SK-N-SH treated with all-trans-retinoic acid at 6 μM for 48 hours (cell line): ENCODE measurements around the gene CLCF1.

Experiments used
- ARNTL ChIP-seq: fragments of 450-650 bp; formaldehyde crosslinking; IDR thresholded peaks from 2 replicates; pipeline ENCODE4 v1.5.0; 2020; ENCODE audit warnings: low read depth, mild to moderate bottlenecking, moderate library complexity, borderline replicate concordance
- BACH2 ChIP-seq: fragments of 250-450 bp; sonication (Bioruptor Pico); IDR thresholded peaks from 2 replicates; pipeline ENCODE4 v1.9.0; 2021; ENCODE audit warnings: mild to moderate bottlenecking, borderline replicate concordance
- ESRRG ChIP-seq: fragments of 250-450 bp; sonication (Bioruptor Pico); IDR thresholded peaks from 2 replicates; pipeline ENCODE4 v1.6.1; 2021; ENCODE audit warnings: mild to moderate bottlenecking
- PPARA ChIP-seq: fragments of 250-450 bp; sonication (Bioruptor Pico); IDR thresholded peaks from 2 replicates; pipeline ENCODE4 v1.5.0; 2020; ENCODE audit warnings: mild to moderate bottlenecking, borderline replicate concordance
- SNAI2 ChIP-seq: fragments of 250-450 bp; sonication (Bioruptor Pico); IDR thresholded peaks from 2 replicates; pipeline ENCODE4 v1.5.0; 2020; ENCODE audit warnings: mild to moderate bottlenecking, moderate library complexity
- TOX ChIP-seq: fragments of 250-450 bp; sonication (Bioruptor Pico); IDR thresholded peaks from 2 replicates; pipeline ENCODE4 v1.8.0; 2021; ENCODE audit warnings: mild to moderate bottlenecking, moderate library complexity, borderline replicate concordance
- ZFP3 ChIP-seq: fragments of 250-450 bp; sonication (Bioruptor Pico); IDR thresholded peaks from 2 replicates; pipeline ENCODE4 v1.5.0; 2020; ENCODE audit warnings: mild to moderate bottlenecking, moderate library complexity
- ZFP30 ChIP-seq: fragments of 450-650 bp; formaldehyde crosslinking; IDR thresholded peaks from 2 replicates; pipeline ENCODE4 v1.5.0; 2022; ENCODE audit warnings: mild to moderate bottlenecking, moderate library complexity
- ZNF565 ChIP-seq: fragments of 450-650 bp; formaldehyde crosslinking; conservative IDR thresholded peaks from 2 replicates; pipeline ENCODE4 v1.5.0; 2020; ENCODE audit warnings: low read depth, mild to moderate bottlenecking, moderate library complexity
- ZNF8 ChIP-seq: fragments of 450-650 bp; formaldehyde crosslinking; IDR thresholded peaks from 2 replicates; pipeline ENCODE4 v1.5.0; 2020; ENCODE audit warnings: mild to moderate bottlenecking, moderate library complexity
- TF ChIP-seq, protein P1 (sequence below): fragments of 250-450 bp; sonication (Bioruptor Pico); IDR thresholded peaks from 2 replicates; pipeline ENCODE4 v1.8.0; 2021; ENCODE audit warnings: low read depth, mild to moderate bottlenecking, moderate library complexity, borderline replicate concordance
- TF ChIP-seq, protein P2 (sequence below): fragments of 250-450 bp; sonication (Bioruptor Pico); IDR thresholded peaks from 2 replicates; pipeline ENCODE4 v1.8.0; 2020; ENCODE audit warnings: mild to moderate bottlenecking, moderate library complexity, borderline replicate concordance
- TF ChIP-seq, protein P3 (sequence below): fragments of 250-450 bp; sonication (Bioruptor Pico); IDR thresholded peaks from 2 replicates; pipeline ENCODE4 v1.5.0; 2020; ENCODE audit warnings: mild to moderate bottlenecking, moderate library complexity

DNA sequence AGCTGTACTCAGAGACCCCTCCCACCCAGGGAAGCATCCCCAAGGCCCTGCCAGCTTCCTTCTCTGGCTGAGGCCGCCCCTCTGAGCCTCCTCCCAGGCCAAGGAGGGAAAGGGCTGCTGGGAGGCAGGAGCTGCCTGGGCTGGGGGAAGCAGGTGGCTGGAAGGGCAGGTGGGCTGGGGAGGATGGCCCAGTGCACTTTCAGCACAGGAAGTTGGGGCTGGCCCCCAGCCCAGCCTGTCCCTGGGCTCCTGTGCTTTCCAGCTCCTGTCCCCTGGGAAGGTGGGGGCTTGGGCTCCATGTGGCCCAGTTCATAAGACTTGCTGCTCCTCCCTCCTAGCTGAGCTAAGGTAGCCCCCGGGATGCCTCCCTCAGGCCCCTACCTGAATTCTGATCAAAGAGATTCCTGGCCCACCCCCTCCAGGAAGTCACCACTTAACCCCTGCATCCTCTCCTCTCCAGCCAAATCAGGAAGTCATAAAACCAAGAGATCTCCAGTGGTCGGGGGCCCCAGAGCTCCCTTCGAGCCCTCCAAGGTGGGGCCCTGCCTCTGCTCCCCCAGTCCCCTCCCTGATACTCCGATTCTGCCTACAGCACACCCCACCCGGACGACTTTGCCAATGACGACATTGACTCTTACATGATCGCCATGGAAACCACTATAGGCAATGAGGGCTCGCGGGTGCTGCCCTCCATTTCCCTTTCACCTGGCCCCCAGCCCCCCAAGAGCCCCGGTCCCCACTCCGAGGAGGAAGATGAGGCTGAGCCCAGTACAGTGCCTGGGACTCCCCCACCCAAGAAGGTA lies 23.4 kb upstream of the CLCF1 start:
- TF ChIP-seq PPARA: no peak
- TF ChIP-seq, protein P1, sequence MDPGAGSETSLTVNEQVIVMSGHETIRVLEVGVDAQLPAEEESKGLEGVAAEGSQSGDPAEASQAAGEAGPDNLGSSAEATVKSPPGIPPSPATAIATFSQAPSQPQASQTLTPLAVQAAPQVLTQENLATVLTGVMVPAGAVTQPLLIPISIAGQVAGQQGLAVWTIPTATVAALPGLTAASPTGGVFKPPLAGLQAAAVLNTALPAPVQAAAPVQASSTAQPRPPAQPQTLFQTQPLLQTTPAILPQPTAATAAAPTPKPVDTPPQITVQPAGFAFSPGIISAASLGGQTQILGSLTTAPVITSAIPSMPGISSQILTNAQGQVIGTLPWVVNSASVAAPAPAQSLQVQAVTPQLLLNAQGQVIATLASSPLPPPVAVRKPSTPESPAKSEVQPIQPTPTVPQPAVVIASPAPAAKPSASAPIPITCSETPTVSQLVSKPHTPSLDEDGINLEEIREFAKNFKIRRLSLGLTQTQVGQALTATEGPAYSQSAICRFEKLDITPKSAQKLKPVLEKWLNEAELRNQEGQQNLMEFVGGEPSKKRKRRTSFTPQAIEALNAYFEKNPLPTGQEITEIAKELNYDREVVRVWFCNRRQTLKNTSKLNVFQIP (CRISPR knock-in tag): no peak
- no peak for TF ChIP-seq ESRRG (CRISPR knock-in tag)
- TF ChIP-seq ZFP3 (CRISPR knock-in tag): no peak
- TF ChIP-seq, protein P2, sequence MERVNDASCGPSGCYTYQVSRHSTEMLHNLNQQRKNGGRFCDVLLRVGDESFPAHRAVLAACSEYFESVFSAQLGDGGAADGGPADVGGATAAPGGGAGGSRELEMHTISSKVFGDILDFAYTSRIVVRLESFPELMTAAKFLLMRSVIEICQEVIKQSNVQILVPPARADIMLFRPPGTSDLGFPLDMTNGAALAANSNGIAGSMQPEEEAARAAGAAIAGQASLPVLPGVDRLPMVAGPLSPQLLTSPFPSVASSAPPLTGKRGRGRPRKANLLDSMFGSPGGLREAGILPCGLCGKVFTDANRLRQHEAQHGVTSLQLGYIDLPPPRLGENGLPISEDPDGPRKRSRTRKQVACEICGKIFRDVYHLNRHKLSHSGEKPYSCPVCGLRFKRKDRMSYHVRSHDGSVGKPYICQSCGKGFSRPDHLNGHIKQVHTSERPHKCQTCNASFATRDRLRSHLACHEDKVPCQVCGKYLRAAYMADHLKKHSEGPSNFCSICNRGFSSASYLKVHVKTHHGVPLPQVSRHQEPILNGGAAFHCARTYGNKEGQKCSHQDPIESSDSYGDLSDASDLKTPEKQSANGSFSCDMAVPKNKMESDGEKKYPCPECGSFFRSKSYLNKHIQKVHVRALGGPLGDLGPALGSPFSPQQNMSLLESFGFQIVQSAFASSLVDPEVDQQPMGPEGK: no peak
- TF ChIP-seq BACH2 (CRISPR knock-in tag): no peak
- TF ChIP-seq ARNTL: no peak
- TF ChIP-seq ZNF565: no peak
- no peak for TF ChIP-seq TOX (CRISPR knock-in tag)
- no peak for TF ChIP-seq ZNF8 (CRISPR knock-in tag)
- TF ChIP-seq, protein P3, sequence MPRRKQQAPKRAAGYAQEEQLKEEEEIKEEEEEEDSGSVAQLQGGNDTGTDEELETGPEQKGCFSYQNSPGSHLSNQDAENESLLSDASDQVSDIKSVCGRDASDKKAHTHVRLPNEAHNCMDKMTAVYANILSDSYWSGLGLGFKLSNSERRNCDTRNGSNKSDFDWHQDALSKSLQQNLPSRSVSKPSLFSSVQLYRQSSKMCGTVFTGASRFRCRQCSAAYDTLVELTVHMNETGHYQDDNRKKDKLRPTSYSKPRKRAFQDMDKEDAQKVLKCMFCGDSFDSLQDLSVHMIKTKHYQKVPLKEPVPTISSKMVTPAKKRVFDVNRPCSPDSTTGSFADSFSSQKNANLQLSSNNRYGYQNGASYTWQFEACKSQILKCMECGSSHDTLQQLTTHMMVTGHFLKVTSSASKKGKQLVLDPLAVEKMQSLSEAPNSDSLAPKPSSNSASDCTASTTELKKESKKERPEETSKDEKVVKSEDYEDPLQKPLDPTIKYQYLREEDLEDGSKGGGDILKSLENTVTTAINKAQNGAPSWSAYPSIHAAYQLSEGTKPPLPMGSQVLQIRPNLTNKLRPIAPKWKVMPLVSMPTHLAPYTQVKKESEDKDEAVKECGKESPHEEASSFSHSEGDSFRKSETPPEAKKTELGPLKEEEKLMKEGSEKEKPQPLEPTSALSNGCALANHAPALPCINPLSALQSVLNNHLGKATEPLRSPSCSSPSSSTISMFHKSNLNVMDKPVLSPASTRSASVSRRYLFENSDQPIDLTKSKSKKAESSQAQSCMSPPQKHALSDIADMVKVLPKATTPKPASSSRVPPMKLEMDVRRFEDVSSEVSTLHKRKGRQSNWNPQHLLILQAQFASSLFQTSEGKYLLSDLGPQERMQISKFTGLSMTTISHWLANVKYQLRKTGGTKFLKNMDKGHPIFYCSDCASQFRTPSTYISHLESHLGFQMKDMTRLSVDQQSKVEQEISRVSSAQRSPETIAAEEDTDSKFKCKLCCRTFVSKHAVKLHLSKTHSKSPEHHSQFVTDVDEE (CRISPR knock-in tag): no peak
- TF ChIP-seq SNAI2 (CRISPR knock-in tag): no peak
- TF ChIP-seq ZFP30 (CRISPR knock-in tag): no peak
